Body of pancreas (tissue), 4 donors: Measurements from ENCODE around the gene TC2N.

Experiments used
- CTCF ChIP-seq, 7 experiments: fragments of 450-650 bp in 4 of 7; fragments of 200-600 bp in 3 of 7; sonication (generic) in 3 of 7; IDR thresholded peaks; one replicate each; pipeline ENCODE4 v1.5.1; 2016 to 2019; ENCODE audit warnings: antibody characterized with exemption in 7 of 7
- POLR2A ChIP-seq, 3 donors: fragments of 450-650 bp; IDR thresholded peaks; one replicate each; pipeline ENCODE4 v1.6.1; 2016; ENCODE audit warnings: antibody characterized with exemption in 3 of 3, mild to moderate bottlenecking in 2 of 3

- TF ChIP-seq CTCF (IDR thresholded peaks at IDR 0.05) = no peak
- peak in 1 of 3 donors; percentile 3 for TF ChIP-seq POLR2A (IDR thresholded peaks at IDR 0.05)
These were observed 6.4 kb upstream of the TC2N start for GRCh38 chr14:91873471-91874415.
